T-helper 1 cell (primary cell): ENCODE data around the gene ZNF468.
A peak's percentile ranks its signal among the peaks of the same experiment; 100 is the strongest.
"Not testable (repeated sequence)": the region's sequence is repeated elsewhere in the genome, so short reads cannot be mapped to it uniquely, and the experiment has no call there.

ENCODE experiments used
- DNase-seq, 5 donors: peaks; one replicate each; pipeline ENCODE4 v3.0.0-alpha.2; 2012 to 2020
- total RNA-seq, 4 donors: gene quantifications; one replicate each; lab custom pipeline; 2026; lab: John Stamatoyannopoulos, UW

Gene ZNF468
- total RNA-seq = 5.4 to 18.7 (median 15.6) reads per million in 4 donors

DNA sequence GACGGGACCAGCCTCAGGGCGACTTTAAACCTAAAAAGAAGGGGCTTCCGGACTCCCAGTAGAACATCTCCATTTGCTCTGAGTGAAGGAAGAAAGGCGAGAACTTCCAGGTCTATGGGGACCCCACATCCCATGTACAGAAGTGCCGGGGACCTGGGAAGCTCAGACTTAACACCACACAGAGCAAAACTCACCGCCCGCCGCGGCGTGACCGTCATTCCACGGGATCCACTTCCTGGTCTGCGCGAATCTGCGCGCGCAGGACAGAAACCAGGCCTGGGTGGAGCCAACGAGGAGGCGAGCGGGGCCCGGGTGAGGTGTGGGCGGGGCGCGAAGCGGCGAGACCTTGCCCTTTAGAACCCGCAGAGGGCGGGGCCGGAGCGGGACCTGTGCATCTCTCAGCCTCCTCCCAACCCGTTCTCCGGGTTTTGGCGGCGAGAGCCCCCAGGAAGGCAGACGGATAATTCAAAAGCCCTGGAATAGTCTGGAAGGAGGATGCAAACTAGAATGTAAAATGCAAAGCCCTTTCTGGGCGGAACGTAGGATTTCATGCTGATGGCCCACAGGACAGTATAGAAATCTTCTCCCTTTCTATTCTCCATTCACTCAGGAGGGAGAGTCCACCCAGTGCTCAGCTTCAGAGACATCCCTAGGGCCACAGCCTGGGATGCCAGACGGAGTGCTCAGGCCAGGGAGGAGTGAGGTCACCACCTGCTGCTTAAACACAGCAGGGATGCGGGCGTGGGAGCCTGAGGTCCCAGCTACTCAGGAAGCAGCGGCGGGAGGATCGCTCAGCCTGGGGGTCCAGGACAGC lies at the start of gene ZNF468:
ZNF468 (minus strand) TSS at position 242 of the 814 bp plus-strand sequence. CDS start 3,347 bp downstream, outside the sequence.
- DNase-seq = peak; percentile 45 to 74 (median 54)

DNA sequence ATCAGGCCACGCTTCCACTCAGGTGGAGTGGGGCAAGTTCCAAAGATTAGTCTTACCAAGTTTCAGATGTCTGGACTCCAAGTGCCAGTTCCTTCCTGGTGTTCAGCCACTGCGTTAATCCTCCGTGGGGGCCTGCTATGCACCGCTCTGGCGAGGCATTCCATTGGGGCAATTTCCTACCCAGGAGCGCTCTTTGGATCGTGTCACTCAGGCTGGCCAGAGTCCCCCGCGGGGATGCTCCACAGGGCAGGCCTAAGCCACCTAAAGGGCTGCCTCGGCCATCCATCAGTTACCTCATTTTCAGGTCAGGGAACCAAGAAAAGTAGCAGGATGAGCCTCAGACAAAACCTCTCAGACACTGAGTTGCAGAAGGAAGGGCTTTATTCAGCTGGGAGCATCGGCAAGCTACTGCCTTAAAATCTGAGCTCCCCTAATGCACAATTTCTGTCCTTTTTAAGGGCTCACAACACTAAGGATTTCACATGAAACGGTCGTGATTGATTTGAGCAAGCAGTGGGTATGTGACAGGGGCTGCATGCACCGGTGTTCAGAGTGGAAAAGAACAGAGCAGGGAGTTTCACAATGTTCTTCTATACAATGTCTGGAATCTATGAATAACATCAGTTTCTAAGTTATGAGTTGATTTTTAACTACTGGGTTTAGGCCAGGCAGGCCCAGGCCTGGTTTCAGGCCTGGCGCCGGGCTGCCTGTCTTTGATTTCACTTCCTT lies 46.8 kb upstream of the ZNF468 start:
- not testable (repeated sequence) for DNase-seq

DNA sequence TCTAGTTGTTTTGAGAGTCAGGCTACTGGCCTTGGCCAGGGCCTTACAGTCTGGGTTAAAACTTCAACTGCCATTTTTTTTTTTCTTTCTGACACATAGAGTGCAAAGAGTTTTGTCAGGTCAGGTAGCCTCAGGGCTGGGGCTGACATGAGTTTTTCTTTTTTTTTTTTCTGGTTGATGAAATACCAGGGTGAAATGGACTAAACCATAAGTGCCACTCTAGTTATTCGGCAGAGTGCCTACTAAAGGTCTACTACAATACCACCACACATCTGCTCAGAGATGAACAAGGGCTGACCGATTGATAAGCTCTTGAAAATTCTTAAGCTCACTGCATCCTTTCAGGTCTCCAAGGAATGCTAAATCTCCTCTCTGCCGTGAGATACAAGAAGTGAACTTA lies 44.4 kb upstream of the ZNF468 start:
- no peak for DNase-seq

DNA sequence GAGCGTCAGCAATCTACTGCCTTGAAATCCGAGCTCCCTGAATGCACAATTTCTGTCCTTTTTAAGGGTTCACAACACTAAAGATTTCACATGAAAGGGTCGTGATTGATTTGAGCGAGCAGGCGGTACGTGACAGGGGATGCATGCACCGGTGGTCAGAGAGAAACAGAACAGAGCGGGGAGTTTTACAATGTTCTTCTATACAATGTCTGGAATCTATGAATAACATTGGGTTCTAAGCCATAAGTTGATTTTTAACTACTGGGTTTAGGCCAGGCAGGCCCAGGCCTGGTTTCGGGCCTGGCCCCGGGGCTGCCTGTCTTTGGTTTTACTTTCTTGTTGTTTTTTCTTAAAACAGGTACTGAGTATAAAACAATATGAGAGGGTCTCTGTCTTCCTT lies 41.2 kb upstream of the ZNF468 start:
- not testable (repeated sequence) for DNase-seq

DNA sequence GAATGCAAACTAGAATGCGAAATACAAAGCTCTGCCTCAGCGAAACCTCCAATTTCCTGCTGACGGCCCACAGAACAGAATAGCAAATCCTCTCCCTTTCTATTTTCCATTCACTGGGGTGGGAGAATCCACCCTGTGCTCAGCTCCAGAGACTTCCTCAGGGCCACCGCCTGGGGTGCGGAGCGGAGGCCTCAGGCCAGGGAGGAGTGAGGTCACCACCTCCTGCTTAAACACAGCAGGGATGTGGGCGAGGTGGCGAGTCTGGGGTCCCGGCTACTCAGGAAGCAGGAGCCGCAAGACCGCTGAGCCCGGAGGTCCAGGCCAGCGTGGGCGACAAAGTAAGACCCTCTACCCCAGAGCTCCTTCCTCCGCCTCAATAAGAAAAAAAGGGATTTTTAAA lies 40.7 kb upstream of the ZNF468 start:
- no peak for DNase-seq

DNA sequence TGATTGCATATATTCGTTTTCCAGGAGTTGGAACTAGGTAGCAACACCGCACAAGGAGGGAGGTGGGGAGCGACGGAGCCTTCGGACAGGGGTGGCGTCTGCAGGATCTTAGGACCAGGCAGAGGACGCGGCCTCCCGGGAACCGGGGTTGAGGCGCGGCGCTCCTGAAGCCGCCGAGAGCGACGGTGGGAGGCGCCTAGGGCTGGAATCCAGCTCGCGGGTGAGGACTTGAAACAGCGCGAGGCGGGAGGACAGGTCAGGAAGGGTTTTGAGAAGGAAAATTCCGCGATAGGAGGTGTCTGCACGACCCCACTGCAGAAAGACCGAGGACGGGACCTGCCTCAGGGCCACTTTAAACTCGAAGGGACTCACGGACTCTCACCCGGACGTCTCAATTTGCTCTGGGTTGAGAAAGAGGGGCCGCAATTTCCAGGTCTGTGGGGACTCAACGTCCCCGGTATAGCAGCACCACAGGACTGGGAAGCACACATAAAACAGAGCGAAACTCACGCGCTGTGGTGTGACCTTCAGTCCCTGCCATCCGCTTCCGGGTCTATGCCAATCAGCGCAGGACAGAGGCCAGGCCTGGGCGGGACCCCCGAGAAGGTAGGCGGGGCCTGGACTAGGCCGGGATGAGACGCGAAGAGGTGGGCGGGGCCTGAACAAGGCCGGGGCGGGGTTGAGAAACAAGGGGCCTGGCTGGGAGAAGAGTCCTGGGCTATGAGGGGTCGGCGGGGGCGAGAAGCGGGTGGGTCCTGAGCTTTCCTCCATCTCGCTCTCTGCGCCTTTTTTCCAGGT lies 39.9 kb upstream of the ZNF468 start, which contains the start of gene ZNF320:
ZNF320 (minus strand) TSS at position 498 of the 798 bp plus-strand sequence. CDS start 7,380 bp downstream, outside the sequence.
- peak; percentile 83 to 90 (median 87) for DNase-seq

DNA sequence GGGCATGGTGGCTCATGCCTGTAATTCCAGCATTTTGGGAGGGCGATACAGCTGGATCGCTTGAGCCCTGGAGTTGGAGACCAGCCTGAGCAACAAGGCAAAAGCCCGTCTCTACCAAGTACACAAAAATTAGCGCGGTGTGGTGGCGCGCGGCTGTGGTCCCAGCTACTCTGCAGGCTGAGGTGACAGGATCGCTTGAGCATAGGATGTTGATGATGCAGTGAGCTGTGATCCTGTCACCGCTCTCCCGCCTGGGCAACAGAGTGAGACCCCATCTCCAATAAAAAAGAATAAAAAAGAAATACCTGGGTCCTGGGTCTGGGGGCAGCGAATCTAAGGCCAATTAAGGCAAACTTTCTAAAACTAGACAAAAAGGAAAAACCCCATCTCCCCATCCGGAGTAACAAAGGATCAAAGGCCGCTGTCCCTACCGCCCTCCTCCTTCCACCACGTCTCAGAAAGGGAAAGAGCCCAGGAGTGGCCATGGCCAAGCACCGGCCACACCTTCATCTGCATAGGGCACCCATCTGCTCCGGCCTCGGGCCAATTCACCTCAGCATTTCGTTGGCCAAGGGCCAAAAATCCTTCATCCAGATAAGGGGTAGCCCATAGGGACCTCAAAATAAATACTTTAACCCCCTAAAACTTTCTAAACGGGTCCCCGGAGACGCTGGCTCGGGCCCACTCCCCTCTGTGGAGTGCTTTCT lies 39.2 kb upstream of the ZNF468 start:
- DNase-seq = no peak

DNA sequence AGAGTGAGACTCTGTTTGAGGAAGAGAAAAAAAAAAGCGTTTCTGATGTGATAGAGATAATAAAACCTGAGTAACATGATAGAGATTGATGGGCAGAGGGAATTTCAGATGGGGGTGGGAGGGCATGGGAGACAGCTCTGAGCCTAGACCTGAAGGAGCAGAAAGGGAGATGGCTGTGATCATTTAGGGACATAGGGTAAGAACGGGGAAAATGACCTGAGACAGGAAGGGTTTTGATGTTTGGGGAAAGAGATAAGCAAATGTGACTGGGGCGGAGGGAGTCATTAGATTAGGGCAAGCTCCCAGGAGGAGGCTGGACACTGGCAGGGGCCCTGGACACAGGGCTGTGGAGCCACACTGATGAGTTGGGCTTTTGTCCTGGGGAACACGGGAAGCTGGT lies 33.9 kb upstream of the ZNF468 start:
- no peak for DNase-seq

DNA sequence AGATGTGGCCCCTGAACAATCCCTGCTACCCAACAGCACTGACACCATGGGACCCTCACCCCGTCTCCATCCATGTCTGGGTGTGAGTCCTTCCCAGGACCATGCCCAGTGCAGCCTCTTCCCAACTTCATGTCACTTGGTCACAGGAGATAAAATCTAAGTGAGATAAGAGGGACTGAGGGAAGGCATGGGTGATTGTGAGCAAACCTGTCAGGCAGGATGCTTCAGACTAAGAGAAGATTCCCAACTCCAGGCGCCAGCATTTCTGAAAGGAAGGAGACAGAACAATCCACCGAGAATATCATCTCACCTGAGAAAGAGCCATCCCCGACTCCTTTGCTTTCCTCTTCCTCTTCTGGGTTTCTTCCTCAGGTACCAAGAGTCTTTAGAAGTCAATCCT lies 32.5 kb upstream of the ZNF468 start:
- DNase-seq = no peak

DNA sequence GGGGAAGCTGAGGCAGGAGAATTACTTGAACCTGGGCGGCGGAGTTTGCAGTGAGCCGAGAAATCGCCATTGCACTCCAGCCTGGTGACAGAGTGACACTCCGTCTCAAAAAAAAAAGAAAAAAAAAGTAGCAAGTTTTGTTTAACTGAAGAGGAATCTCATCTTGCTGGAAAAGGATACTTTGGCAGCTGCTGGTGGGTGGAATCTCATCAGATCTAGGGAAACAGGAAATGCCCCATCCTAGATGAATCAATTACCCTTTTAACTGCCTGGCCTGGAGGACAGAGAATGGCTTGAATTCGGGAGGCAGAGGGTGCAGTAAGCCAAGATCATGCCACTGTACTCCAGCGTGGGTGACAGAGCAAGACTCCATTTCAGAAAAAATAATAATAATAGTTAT lies 31.7 kb upstream of the ZNF468 start:
- DNase-seq = no peak

DNA sequence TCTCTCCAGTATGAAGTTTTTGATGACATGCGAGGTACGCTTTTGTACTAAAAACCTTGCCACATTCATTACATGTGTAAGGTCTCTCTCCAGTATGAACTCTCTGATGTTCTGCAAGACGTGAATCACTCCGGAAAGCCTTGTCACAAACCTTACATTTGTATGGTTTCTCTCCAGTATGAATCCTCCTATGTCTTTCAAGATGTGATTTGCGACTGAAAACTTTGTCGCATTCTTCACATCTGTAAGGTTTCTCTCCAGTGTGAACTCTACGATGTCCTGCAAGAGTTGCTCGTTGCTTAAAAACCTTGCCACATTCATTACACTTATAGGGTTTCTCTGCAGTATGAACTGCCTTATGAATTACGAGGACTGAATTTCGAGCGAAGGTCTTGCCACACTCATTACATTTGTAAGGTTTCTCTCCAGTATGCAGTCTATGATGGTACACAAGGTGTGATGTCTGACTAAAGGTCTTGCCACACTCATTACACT lies 23.5 kb upstream of the ZNF468 start:
- DNase-seq = no peak

DNA sequence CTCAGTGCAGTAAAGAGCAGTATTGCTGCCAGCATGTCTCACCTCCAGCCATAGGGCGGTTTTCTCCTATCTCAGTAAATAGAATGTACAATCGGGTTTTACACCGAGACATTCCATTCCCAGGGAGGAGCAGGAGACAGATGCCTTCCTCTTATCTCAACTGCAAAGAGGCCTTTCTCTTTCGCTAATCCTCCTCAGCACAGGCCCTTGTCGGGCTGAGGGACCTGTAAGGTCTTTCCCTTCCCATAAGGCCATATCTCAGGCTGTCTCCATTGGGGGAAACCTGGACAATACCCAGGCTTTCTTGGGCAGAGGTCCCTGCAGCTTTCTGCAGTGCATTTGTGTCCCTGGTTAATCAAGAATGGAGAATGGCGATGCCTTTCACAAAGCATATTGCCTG lies 15.6 kb upstream of the ZNF468 start:
- DNase-seq = not testable (repeated sequence)

DNA sequence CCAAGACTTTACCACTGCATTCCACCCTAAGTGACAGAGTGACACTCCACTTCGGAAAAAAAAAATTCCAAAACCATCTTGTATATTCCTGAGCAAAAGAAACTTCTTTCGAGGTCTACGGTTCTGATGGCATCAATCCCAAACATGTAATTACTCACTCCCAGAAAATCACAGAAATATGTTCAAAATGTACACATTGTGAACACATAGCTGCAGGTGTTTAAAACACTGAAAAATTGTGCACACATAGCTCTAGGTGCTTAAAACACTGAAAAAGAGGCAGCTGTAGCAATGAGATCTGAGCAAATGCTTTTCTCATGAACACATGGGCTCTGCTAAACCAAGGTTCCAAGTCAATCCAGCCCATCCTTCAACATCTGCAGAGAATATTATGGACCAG lies 14.0 kb upstream of the ZNF468 start:
- DNase-seq = no peak

DNA sequence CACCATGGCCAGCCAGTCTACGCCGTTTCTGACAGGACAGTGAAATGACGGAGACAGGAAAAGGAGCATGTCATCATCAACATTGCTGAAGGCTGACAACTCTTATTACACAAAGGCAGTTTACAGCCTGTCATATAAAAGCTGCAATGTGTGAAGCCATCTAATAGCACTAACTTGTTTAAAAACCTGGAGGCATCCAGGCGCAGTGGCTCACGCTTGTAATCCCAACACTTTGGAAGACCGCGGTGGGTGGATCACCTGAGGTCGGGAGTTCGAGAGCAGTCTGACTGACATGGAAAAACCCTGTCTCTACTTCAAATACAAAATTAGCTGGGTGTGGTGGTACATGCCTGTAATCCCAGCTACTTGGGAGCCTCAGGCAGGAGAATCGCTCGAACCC lies 10.6 kb upstream of the ZNF468 start:
- not testable (repeated sequence) for DNase-seq

DNA sequence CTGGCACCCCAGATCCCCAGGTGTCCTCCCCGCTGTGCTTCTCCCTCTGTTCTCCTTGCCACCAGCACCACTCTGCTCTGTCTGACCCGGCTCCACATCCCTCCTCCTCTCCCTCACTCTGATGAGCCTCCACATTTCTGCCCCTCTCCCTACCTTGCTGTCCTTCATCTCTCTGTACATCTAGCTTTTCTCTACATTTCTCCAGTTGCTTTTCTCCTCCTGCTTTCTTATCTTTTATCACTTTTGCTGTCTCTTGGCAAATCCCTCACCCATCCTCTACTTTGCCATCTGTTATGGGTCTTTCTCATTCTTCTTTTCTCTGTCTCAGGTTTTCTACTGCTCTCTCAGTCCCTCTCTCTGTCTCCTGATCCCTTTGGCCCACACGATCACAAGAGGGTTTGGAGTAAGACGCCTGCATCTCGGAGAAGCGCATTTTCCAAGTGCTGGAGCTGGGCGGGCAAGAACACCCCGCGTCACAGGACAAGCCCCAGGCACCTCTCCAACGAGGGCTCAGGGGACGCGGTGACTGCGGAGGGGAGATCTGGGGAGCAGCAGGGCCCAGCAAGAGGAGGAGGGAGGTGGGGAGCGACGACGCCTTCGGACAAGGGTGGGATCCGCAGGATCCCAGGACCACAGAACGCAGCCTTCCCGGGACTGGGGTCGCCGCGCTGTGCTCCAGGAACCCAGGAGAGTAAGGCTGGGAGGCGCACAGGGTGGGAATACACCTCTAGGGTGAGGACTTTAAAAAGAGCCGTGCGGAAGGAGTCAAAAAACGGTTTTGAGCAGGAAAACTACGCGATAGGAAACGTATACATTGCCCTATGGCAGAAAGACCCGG lies 660 bp downstream of the ZNF468 start:
- not testable (repeated sequence) for DNase-seq

DNA sequence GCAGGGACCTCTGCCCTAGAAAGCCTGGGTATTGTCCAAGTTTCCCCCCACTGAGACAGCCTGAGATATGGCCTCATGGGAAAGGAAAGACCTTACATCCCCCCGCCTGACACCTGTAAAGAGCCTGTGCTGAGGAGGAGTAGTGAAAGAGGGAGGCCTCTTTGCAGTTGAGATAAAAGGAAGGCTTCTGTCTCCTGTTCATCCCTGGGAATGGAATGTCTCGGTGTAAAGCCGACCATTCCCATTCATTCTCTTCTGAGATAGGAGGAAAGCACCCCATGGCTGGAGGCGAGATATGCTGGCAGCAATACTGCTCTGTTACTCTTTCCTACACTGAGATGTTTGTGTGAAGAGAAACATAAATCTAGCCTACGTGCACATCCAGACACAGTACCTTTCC lies 10.1 kb downstream of the ZNF468 start:
- not testable (repeated sequence) for DNase-seq

DNA sequence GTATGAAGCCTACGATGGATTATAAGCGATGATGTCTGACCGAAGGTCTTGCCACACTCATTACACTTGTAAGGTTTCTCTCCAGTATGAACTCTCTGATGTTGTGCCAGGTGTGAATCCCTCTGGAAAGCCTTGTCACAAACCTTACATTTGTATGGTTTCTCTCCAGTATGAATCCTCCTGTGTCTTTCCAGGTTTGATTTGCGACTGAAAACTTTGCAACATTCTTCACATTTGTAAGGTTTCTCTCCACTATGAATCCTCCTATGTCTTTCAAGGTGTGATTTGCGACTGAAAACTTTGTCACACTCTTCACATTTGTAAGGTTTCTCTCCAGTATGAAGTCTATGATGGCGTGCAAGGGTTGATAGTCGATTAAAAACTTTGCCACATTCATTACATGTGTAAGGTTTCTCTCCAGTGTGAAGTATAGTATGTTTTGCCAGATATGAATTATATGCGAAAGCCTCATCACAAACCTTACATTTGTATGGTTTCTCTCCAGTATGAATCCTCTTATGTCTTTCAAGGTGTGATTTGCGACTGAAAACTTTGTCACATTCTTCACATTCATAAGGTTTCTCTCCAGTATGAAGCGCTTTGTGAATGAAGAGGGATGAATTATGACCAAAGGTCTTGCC lies 16.5 kb downstream of the ZNF468 start:
- not testable (repeated sequence) for DNase-seq

DNA sequence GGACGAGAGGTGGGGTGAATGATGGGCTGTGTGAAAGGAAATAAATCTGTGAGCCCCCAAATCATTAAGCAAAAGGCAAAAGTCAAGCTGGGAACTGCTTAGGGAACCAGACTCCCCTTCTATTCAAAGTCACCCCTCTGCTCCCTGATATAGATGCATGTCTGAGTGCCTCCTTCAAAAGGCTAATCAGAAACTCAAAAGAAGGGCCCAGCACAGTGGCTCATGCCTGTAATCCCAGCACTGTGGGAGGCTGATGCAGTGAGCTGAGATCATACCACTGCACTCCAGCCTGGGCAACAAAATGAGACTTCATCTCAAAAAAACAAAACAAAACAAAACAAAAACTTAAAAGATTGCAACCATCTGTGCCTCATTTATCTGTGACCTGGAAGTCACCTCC lies 23.1 kb downstream of the ZNF468 start:
- DNase-seq = not testable (repeated sequence)

DNA sequence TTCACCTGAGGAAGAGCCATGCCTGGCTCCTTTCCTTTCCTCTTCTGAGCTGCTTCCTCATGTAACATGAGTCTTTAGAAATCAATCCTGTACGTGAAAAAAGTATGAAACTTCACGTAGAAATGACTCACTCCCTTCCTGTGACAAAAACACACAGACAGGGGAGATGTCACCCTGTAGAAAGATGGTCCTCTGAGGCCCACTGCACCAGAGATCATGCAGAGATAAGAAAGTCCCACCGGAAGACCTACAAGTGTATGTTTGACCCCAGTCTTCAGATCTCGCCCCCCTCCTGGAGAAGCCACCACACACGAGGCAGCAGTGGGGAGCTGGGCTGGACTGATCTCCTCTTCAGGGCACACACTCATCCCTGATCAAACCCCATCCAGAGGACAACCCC lies 23.9 kb downstream of the ZNF468 start:
- not testable (repeated sequence) for DNase-seq

DNA sequence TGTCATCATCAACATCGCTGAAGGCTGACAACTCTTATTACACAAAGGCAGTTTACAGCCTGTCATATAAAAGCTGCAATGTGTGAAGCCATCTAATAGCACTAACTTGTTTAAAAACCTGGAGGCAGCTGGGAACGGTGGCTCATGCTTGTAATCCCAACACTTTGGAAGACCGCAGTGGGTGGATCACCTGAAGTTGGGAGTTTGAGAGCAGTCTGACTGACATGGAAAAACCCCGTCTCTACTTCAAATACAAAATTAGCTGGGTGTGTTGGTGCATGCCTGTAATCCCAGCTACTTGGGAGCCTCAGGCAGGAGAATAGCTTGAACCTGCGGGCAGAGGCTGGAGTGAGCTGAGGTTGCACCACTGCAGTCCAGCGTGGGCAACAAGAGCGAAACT lies 27.6 kb downstream of the ZNF468 start:
- DNase-seq = not testable (repeated sequence)

DNA sequence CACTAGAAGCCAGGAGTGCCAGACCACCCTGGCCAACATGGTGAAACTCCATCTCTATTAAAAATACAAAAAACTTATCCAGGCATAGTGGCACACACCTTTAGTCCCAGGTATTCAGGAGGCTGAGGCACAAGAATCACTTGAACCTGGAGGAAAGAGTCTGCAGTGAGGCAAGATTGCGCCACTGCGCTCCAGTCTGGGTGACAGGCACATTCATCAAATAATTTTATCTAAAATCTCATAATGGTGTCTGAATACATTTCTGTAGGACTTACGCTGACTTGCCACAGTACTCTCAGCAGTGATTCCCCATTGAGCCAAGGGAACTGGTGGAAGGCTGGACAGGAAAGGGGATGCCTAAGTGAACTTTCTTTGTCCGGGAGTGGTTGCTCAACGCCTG lies 31.7 kb downstream of the ZNF468 start:
- no peak for DNase-seq
